Measurements from ENCODE around the gene DGKQ.

GRCh38 chr4:964346-965025 is 8.9 kb downstream of the DGKQ start:
- no peak for TF ChIP-seq CTCF (IDR thresholded peaks at IDR 0.05; ENCODE audit: low read depth, low read length)
- no peak for TF ChIP-seq EZH2phosphoT487 (IDR thresholded peaks at IDR 0.05; ENCODE audit: low read depth)
